ENCODE results near the gene CXCL6. TPM values are rescaled to one million over a fixed set of nuclear protein-coding genes. Genes with fewer than 3 reads are reported as not detected.

Gene CXCL6
- total RNA-seq, 4 donors from 2014 or later = 2.2 TPM; not detected in 3

- Histone ChIP-seq H3K27me3 (no peaks in the 10 kb centered on the region), H3K9me3 (peaks cover 0 to 11% (median 0%) of the 10 kb centered on the region in 4 donors), H3K36me3 (no peaks in the 10 kb centered on the region), H3K27ac (no peak overlapping the region), H3K4me1 (no peaks in the 10 kb centered on the region), H3K4me3 (no peak overlapping the region)
- 45 to 58% methylated on average over 3 of the region's 3 CpGs for WGBS, 2 donors
- no peak for TF ChIP-seq EP300 (IDR thresholded peaks at IDR 0.05)
- TF ChIP-seq CTCF (IDR thresholded peaks at IDR 0.05) = no peak
- no peak for TF ChIP-seq POLR2A (IDR thresholded peaks at IDR 0.05)
- DNase-seq (ENCODE audit: low spot score in 2 of 2) = no peak
Observed at GRCh38 chr4:73803213-73803612, 33.3 kb upstream of the CXCL6 start.

- Histone ChIP-seq H3K4me3 (no peak overlapping the region), H3K4me1 (no peaks in the 10 kb centered on the region), H3K27ac (no peak overlapping the region), H3K36me3 (no peaks in the 10 kb centered on the region), H3K27me3 (no peaks in the 10 kb centered on the region), H3K9me3 (no peaks in the 10 kb centered on the region)
- no peak for DNase-seq (ENCODE audit: low spot score in 2 of 2)
- TF ChIP-seq CTCF (IDR thresholded peaks at IDR 0.05) (no peak), POLR2A (IDR thresholded peaks at IDR 0.05) (no peak), EP300 (IDR thresholded peaks at IDR 0.05) (no peak)
- WGBS, 2 donors = 24% methylated on average over 3 of the region's 3 CpGs
Observed at GRCh38 chr4:73810191-73810590, 26.3 kb upstream of the CXCL6 start.

- DNase-seq (ENCODE audit: low spot score in 2 of 2) = no peak
- no peak overlapping the region for H3K27ac ChIP-seq
- no peak overlapping the region for H3K4me3 ChIP-seq
- TF ChIP-seq POLR2A (IDR thresholded peaks at IDR 0.05) (no peak), EP300 (IDR thresholded peaks at IDR 0.05) (no peak), CTCF (IDR thresholded peaks at IDR 0.05) (no peak)
- H3K4me1 ChIP-seq = no peaks in the 10 kb centered on the region
- H3K27me3 ChIP-seq = no peaks in the 10 kb centered on the region
- H3K9me3 ChIP-seq = no peaks in the 10 kb centered on the region
- H3K36me3 ChIP-seq = no peaks in the 10 kb centered on the region
- WGBS, 2 donors = 62 to 67% methylated on average over 1 of the region's 1 CpG
Observed at GRCh38 chr4:73811841-73812240, 24.6 kb upstream of the CXCL6 start.

GRCh38 chr4:73814679-73815078 lies 21.8 kb upstream of the CXCL6 start:
- no peak for DNase-seq (ENCODE audit: low spot score in 2 of 2)
- Histone ChIP-seq H3K27me3 (no peaks in the 10 kb centered on the region), H3K27ac (no peak overlapping the region), H3K4me1 (no peaks in the 10 kb centered on the region), H3K4me3 (no peak overlapping the region), H3K9me3 (no peaks in the 10 kb centered on the region), H3K36me3 (no peaks in the 10 kb centered on the region)
- TF ChIP-seq EP300 (IDR thresholded peaks at IDR 0.05) (no peak), POLR2A (IDR thresholded peaks at IDR 0.05) (no peak), CTCF (IDR thresholded peaks at IDR 0.05) (no peak)
- 89 to 100% methylated on average over 1 of the region's 1 CpG for WGBS, 2 donors

GRCh38 chr4:73815145-73815544 lies 21.3 kb upstream of the CXCL6 start:
- no peak overlapping the region for H3K27ac ChIP-seq
- no peak overlapping the region for H3K4me3 ChIP-seq
- H3K4me1 ChIP-seq = no peaks in the 10 kb centered on the region
- WGBS, 2 donors = 70 to 75% methylated on average over 1 of the region's 1 CpG
- no peak for DNase-seq (ENCODE audit: low spot score in 2 of 2)
- H3K36me3 ChIP-seq = no peaks in the 10 kb centered on the region
- no peak for TF ChIP-seq POLR2A (IDR thresholded peaks at IDR 0.05)
- no peak for TF ChIP-seq EP300 (IDR thresholded peaks at IDR 0.05)
- TF ChIP-seq CTCF (IDR thresholded peaks at IDR 0.05) = no peak
- no peaks in the 10 kb centered on the region for H3K27me3 ChIP-seq
- no peaks in the 10 kb centered on the region for H3K9me3 ChIP-seq

Data from tibial nerve (tissue), 4 donors.